NB4 (cell line): ENCODE measurements around the gene CD82.

Source experiments
- DNase-seq: peaks from one replicate; pipeline ENCODE4 v3.0.0; 2010; ENCODE audit warnings: low read depth
- H3K4me3 ChIP-seq: one replicate; pipeline ENCODE4 v1.5.1; 2011; ENCODE audit warnings: mild to moderate bottlenecking, low read depth, low read length, moderate library complexity
- MYC ChIP-seq: IDR thresholded peaks from 2 replicates; pipeline ENCODE4 v1.6.1; 2011; ENCODE audit warnings: low read depth, low read length
- POLR2A ChIP-seq: IDR thresholded peaks from 2 replicates; pipeline ENCODE4 v1.6.1; 2011; ENCODE audit warnings: mild to moderate bottlenecking; ENCODE audit not compliant: insufficient read length; ENCODE audit errors: extremely low read depth
- TF ChIP-seq, protein P1 (sequence below): IDR thresholded peaks from one replicate; pipeline ENCODE4 v1.5.1; 2012; ENCODE audit warnings: low read depth, low read length
- TF ChIP-seq, protein P2 (sequence below): IDR thresholded peaks from 2 replicates; pipeline ENCODE4 v1.6.1; 2011; ENCODE audit warnings: low read depth, low read length

The CD82 gene

DNA sequence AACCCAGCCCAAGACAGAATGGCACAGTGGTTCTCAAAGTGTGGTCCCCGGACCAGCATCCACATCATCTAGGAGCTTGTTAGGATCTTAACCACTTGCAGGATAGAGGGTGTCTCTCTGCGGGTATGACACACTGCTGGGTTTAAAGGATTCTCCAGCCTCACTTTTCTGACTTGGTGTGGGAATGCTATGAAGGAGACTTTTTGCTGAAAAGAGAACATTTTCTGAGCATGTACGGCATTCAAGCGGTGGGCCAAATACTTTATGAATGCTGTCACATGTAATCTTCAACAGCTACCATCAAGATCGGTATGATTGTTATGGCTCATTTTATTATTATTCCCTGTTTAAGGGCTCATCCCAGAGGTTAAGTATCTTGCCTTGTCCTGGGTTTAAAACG lies 1.8 kb upstream of the CD82 start:
- TF ChIP-seq, protein P1, sequence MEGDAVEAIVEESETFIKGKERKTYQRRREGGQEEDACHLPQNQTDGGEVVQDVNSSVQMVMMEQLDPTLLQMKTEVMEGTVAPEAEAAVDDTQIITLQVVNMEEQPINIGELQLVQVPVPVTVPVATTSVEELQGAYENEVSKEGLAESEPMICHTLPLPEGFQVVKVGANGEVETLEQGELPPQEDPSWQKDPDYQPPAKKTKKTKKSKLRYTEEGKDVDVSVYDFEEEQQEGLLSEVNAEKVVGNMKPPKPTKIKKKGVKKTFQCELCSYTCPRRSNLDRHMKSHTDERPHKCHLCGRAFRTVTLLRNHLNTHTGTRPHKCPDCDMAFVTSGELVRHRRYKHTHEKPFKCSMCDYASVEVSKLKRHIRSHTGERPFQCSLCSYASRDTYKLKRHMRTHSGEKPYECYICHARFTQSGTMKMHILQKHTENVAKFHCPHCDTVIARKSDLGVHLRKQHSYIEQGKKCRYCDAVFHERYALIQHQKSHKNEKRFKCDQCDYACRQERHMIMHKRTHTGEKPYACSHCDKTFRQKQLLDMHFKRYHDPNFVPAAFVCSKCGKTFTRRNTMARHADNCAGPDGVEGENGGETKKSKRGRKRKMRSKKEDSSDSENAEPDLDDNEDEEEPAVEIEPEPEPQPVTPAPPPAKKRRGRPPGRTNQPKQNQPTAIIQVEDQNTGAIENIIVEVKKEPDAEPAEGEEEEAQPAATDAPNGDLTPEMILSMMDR = no peak
- no peak for TF ChIP-seq MYC
- TF ChIP-seq, protein P2, sequence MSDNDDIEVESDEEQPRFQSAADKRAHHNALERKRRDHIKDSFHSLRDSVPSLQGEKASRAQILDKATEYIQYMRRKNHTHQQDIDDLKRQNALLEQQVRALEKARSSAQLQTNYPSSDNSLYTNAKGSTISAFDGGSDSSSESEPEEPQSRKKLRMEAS = no peak
- H3K4me3 ChIP-seq = no peak overlapping the region
- DNase-seq = no peak

- no peak for TF ChIP-seq MYC
- TF ChIP-seq, protein P1 = no peak
- TF ChIP-seq POLR2A = no peak
- TF ChIP-seq, protein P2 = no peak
- no peak overlapping the region for H3K4me3 ChIP-seq
- DNase-seq = no peak
These were observed 1.3 kb upstream of the CD82 start for GRCh38 chr11:44564166-44564565.

DNA sequence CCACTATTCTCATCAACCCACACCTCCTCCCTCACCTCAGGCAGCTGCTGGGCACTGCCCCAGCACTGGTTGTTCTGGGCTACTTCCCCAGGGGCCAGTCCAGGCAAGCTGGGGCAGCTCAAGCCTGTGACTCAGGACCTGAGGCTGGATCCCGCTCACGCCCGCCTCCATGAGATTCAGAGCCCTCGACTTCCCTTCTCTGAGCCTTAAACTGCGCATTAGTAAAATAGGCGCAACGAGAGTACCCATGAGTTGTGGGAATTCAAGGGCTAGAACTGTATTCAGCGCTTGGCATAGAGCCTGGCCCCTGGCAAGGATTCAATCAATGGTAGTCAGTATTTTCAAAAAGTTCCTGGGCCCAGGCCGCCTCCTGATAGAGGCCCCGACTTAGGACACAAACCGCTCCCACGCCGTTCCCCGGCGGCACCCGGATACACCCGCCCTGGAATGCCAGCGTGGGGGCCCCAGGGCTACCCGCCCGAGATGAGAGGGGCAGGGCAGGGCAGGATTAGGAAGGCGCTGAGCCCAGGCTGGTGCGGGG lies 723 bp upstream of the CD82 start:
- DNase-seq = peak; percentile 72
- TF ChIP-seq POLR2A (no peak), MYC (no peak)
- TF ChIP-seq, protein P2 = no peak
- TF ChIP-seq, protein P1 = no peak
- H3K4me3 ChIP-seq = peak overlapping the region; percentile 46

GRCh38 chr11:44565953-44566949 lies 788 bp downstream of the CD82 start:
- peak overlapping the region; percentile 89 for H3K4me3 ChIP-seq
- TF ChIP-seq POLR2A (no peak), MYC (no peak)
- TF ChIP-seq, protein P1 = no peak
- TF ChIP-seq, protein P2 = no peak
- DNase-seq = no peak

DNA sequence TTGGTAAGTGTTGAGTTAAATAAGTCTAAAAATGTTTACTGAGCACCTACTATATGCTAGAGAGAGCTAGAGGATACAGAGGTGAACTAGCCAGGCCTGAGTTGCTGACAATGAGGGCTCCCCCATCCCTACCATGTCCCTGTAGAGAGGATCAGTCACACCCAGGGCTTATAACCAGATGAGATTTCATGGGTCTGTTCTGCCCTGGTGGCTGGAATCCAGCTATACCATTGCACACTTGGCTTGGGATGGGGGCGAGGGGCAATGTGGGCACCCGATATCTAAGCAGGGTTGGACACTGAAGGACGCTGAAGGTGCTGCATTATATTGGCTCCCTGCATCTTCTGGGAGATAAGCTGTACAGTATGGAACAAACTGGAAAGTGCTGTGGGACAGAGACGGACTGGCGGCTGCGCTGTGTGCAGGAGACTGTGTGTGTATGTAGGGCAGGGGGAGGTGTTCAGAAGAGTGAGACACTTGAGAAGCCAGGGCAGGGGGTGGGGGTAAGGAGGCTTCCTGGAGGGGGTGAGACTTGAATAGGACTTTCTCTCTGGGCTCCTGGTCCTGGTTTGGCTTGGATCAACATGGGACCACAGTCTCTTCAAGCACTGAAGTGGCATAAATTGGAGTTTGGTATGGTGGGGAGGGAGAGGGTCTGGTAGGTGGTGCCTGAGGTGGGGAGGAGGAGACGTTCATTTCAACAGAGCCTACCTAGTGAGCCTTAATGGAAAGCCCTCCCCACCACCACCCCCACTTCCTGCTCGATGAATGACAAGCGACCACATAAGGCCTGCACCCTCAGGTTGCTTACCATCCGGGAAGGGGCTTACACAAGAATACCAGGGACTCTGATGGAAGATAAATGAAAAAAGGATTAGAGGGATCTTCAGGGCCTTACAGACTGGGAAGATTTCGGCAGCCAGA lies 1.8 kb downstream of the CD82 start:
- peak overlapping the region; percentile 89 for H3K4me3 ChIP-seq
- DNase-seq = peak; percentile 44
- TF ChIP-seq, protein P2 = no peak
- TF ChIP-seq MYC = no peak
- TF ChIP-seq, protein P1 = no peak
- TF ChIP-seq POLR2A = no peak
